NCI-H748 (cell line): ENCODE measurements around the gene OR4D9.

Experiments
- DNase-seq: peaks from one replicate; lab custom pipeline; 2025; ENCODE audit not compliant: unreplicated experiment; lab: John Stamatoyannopoulos, UW

The OR4D9 gene

DNA sequence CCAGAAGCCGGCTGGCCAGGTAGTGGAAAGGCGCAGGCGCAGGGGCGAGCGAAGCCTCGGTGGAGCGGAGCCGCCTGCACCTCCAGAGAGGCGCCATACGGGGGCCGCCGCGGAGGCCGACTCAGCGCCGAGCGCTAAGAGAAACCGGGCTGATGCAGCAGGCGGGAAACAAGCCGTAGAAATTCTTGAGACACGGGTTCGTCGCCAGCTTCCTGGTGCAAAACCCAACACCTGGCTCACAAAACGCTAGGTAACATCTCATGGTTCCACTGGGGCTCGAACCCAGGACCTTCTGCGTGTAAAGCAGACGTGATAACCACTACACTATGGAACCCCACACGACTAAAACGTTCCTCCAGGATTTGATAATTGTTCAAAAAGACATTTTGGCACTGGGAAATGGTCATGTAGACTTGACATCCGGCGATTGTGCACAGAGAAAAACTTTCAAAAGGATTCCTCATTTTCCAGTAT lies 39.1 kb downstream of the OR4D9 start:
- DNase-seq = peak; percentile 95

DNA sequence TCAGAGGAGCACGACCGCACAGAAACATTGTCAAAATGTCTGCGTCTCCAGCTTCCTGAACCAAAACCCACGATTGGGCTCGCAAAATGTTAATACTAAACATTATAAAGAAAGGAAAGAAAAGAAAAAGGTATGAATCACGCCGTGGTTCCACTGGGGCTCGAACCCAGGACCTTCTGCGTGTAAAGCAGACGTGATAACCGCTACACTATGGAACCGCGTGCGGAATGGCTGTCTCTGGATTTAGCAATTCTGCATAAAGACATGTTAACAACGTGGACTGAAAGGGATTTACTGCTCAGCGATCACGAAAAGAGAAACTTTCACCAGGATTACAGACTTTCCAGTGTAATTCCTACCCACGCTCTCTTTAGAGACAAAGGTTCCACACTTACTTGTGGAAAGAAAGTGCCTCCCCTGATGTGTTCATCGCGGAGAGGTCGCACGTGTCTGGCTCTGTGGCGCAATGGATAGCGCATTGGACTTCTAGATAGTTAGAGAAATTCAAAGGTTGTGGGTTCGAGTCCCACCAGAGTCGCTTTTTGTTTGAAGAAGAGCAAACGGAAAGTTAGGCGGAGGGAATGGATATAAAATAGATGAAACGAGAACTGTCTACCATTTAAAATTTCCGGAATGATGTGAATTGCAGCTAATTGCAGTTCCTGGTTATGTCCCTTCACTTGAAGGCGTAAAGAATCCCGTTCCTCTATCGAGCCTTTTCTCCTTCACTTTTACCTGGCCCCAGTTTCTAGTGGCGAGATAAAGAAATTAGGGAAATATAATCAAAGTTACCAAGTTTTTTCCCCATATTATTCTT lies 39.7 kb downstream of the OR4D9 start:
- DNase-seq = peak; percentile 91

DNA sequence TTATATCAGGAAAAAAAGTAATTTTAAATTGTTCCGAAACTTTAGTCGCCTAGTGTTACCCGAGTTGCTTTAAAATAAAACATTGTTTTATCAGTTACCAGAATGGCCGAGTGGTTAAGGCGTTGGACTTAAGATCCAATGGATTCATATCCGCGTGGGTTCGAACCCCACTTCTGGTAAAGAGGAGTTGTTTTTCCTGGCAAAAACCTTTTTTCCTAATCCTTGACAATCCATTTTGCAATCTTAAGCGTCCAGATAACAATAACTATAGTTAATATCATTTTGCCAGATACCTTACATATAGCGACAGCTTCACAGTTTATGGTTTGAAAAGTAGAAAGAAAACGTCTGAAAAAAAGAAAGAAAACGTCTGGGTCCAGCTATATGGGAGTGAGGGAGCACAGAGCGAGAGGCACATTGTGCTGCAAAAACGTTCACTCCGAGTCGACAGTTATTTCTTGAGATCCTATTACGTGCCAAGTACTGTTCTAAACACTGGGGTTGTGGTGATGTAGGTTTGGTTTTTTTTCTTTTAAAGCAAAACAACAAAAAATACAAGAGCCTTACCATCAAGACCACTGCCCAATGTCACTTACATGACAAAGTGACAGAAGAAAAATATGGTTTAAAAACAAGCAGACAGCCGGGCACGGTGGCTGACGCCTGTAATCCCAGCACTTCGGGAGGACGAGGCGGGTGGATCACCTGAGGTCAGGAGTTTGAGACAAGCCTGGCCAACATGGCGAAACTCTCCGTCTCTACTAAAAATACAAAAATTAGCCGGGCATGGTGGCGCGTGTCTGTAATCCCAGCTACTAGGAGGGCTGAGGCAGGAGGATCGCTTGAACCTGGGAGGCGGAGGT lies 40.6 kb downstream of the OR4D9 start:
- DNase-seq = peak; percentile 59

DNA sequence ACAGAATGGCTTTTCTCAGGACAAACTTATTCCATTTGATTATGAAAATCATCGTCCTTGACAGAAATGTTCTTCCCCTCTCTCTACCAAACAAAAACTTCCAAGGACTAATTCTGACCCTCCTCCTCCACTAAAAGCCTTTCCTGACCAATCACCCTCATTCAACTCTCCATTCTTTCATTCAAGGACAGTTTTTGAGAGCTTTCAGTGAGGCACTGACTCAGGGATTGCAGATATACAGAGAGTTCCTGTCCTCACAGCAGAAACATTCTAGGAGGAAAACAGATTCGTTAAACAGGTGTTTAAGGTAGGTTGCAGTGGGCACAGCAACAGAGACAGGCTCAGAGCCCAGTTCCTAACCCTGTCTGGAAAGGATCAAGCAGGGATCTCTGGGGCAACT lies 41.5 kb downstream of the OR4D9 start:
- DNase-seq = peak; percentile 7

DNA sequence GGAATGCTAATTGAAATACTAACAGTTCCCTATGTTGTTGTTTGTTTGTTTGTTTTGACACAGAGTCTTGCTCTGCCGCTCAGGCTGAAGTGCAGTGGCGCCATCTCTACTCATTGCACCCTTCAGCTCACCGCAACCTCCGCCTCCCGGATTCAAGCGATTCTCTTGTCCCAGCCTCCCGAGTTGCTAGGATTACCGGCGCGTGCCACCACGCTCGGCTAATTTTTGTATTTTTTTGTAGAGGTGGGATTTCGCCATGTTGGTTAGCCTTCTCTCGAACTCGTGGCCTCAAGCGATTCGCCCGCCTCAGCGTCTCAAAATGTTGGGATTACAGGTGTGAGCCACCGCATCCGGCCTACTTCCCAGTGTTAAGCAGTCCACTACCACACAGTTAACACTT lies 42.0 kb downstream of the OR4D9 start:
- DNase-seq = no peak

DNA sequence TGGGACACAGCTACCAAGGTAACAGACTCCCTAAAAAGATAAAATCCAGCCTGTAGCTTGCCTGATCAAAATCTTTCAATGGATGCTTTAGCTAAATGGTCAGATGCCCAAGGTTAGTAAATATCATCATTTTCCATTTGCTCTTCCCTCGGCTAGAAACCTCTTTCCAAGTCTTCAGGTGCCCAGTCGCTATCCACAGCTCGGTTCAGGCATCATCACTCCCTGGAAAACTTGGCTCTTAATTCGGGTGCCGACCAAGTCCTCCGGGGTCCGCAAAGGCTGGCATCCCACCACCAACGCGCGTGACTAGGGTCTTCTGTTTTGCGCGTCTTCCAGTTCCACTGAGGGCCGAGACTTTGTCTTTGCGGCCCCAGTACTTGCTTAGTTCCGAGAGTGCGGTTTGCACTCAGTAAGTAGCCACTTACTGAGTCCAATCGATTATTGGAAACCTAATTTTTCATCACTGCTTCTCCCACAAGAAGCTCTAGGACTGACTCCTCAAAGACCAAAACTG lies 44.3 kb downstream of the OR4D9 start:
- DNase-seq = peak; percentile 63

DNA sequence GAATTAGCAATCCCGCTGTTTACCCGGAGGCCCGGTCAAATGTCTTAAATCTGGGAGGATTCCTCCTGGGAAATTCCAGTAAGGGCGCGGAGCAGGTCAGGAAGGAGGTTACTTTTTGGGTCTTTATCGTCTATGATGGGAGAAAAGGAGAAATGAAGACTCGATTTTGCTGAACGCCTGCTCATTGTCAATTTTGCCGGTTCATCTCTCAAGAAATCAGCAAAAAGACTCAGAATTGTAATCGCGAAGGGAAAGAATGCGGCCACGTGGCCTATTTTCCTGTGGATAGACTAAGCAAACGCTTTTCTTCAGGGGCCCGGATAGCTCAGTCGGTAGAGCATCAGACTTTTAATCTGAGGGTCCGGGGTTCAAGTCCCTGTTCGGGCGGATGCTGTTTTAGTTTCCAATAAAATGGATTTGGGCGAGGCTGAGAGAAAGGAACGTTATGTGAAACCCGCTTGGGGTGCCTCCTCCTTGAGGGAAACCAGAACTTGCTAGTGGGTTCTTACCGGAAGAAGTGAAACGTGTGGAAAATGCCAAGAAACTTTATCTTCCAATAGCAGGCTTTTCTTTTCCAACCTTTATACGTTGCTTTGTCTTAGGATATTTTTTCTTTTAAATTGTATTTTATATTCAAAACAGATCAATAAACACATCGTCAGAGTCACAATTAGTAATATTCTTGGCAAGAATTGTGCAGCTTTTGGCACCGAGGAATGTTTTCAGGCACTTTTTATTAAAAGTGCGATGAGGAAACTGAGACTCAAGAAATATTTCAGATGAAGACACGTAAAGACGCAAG lies 45.0 kb downstream of the OR4D9 start:
- DNase-seq = peak; percentile 84

DNA sequence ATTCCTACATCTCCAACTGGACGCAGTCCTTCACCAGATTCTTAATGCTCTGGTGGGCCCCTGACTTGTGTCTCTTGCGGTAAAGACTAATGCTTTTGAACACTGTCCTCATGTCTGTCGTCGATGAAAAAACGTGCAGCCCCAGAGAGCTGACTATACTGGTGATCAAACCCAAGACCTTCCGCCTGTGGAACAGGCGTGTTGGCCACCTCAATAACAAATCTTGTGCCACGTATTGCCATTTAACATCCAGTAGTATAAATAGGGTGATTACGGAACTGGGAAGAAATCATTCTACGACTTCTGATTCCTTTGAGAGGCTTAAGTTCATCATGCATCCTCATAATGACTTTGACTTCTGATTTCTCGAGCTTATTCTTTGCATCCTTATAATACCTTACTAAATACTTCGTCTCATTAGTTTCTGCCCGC lies 45.6 kb downstream of the OR4D9 start:
- peak; percentile 80 for DNase-seq

DNA sequence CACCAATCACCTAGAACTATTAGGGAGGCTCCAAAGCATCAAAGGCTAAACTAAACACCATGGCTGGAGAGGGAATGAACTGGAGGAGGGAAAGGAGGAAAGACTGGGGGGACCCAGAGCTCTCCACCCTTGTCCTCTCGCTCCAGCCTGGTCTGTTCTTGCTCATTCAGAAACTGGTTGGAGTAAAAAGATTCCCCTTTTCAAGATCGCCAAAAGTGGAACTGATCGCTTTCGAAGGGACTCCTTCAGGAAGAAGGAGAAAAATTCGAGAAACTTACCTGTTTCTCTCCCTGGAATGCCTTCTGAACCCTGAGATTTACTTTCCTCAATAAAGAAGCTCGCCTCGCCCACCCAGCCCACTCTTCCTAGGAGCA lies 46.9 kb downstream of the OR4D9 start:
- peak; percentile 53 for DNase-seq

DNA sequence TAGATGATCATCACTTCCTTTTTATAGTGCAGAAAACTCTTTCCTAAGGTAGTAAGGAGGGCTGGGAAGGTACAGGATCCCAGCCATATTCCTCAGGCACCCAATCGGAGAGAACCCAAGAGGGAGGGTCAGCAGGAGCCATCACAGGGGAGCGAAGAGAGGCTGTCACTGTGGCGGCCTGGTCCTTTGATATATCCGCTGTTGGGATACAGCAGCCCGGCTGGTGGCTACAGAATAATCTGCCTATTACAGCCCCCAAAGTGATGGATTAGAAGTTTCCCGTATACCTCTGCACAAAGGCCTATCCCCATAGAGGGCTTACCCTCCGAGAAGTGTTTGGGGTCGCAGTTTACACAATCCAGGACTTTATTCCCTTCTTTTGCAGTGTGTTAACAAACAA lies 48.5 kb downstream of the OR4D9 start:
- DNase-seq = no peak

DNA sequence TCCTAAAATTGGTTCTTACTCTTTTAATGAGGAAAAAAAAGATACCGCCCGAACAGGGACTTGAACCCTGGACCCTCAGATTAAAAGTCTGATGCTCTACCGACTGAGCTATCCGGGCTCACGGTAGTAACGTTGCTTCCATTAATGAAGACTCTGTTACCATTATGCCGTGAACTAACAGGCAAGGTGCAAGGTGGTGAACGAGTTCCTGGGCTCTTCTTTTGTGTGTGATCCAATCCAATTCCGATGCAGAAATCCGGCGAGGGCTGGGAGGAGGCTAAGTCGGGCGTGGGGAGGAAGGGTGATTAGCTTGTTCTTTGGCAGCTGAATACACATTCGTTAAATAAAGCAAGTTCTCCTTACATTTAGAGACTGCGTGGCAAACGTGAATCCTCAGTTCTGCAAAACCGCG lies 49.0 kb downstream of the OR4D9 start:
- DNase-seq = peak; percentile 81

DNA sequence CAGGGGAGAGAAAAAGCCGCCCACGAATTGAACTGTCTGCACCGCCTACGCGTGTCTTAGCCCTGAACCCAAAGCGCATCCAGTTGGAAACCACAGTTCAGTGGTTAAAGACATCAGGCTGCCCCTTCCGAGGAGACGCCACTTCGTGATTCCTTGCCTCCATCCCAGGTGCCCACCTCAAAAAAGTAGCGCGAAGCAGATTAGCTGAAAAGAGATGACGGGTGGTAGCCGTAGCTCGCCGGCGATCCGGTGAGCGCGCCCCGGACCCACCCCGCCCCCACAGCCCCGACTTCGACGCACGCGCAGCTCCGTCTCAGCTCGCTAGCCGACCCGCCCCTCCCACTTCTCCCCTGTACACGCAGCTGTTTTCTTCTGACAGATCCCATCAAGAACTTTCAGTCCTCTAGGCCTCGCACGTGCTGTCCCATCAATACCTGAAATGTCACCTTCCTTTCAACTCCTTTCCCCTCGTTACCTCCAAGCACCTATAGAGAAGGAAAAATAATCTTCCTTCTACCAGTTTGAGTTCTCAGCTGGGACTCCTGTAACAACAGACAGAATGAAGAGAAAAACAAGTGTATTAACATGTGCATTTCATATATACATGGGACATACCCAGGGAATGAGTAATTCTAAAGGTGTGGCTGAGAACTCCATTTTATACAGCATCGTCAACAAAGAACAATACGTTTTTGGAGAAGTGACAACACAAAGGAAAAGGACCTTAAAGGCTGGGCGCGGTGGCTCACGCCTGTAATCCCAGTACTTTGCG lies 49.5 kb downstream of the OR4D9 start:
- DNase-seq = peak; percentile 87

DNA sequence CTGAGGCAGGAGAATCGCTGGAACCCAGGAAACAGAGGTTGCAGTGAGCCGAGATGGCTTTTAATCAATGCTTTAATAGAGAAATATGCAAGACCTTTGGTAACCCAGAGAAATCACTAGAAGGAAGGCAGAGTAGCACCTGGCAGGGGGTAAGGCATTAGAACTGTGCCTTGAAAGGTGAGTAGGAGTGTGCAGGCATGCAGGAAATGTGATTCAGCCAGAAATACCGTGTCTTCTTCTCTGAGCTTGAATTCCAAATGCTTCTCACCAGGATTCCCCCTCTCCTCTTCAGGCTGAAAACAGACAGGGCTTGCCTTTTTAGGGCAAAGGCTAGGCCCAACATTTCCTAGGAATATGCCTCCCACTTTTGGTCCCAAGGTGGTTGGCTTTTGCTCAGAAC lies 51.0 kb downstream of the OR4D9 start:
- DNase-seq = no peak
